Measurements from ENCODE around the gene THTPA. TPM values are rescaled to one million over a fixed set of nuclear protein-coding genes. Genes with fewer than 3 reads are reported as not detected.

THTPA gene
- total RNA-seq, 1 donor from 2014 or later, result 18.6 TPM

DNA sequence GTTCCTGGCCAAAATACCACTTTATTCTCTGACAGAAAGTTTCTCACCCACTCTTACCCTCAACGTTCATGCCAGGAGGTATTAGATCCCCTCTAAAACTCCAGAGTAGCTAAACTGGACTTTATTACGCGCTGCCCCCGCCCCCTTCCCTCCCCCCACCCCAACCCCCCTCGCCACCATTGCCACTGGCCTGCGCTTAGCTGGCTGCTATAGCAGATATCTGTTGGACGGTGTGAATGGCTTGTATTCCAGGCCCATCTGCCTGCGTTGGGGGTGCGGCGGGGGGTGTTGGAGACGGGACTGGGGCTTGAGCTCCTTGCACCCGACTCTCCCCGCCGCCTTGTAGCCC is 564 bp upstream of the THTPA start:
- ATAC-seq (ENCODE audit: low read depth) (no peak), DNase-seq (no peak)
- intact Hi-C loops (cut with micrococcal nuclease), result loop anchor here (1.0 to 10.0 kb wide), 7 partner anchors 254 to 889 kb away; partner anchors contain the start of genes ACIN1, ADCY4, C14orf119 and PCK2
- ChIA-PET CTCF (interaction anchor here (2.0 kb wide), 1 partner anchor 77 kb away, joined by 8 read pairs; no protein-coding TSS in a partner anchor), POLR2A (interaction anchor here (0.6 to 6.2 kb wide), 7 partner anchors 12 to 813 kb away, joined by 3 to 41 read pairs (median 4); partner anchors contain the start of genes AP1G2, NFATC4, NGDN and PABPN1)
- TF ChIP-seq CTCF (IDR thresholded peaks at IDR 0.05), result no peak
- Mint-ChIP-seq H3K4me3 (peak overlapping the region; percentile 94), H3K4me1 (peaks cover 27% of the 10 kb centered on the region), H3K9me3 (no peaks in the 10 kb centered on the region), H3K27me3 (no peaks in the 10 kb centered on the region), H3K36me3 (ENCODE audit: low read depth) (peaks cover 28% of the 10 kb centered on the region), H3K27ac (peak overlapping the region; percentile 95)

- peaks cover 29% of the 10 kb centered on the region for H3K4me1 Mint-ChIP-seq
- POLR2A ChIA-PET, result interaction anchor here (1.2 to 6.2 kb wide), 2 partner anchors 10 to 82 kb away, joined by 4 to 41 read pairs; partner anchors contain the start of gene AP1G2
- intact Hi-C loops (cut with micrococcal nuclease), result loop anchor here (1.0 to 10.0 kb wide), 9 partner anchors 10 to 888 kb away; partner anchors contain the start of genes ACIN1, ADCY4, AP1G2 and C14orf119
- peaks cover 35% of the 10 kb centered on the region for H3K36me3 Mint-ChIP-seq (ENCODE audit: low read depth)
- H3K4me3 Mint-ChIP-seq, result peak overlapping the region; percentile 94
- H3K27ac Mint-ChIP-seq, result peak overlapping the region; percentile 95
- H3K9me3 Mint-ChIP-seq, result no peaks in the 10 kb centered on the region
- no peak for ATAC-seq (ENCODE audit: low read depth)
- CTCF ChIA-PET, result interaction anchor here (2.0 kb wide), 1 partner anchor 78 kb away, joined by 8 read pairs; no protein-coding TSS in a partner anchor
- no peak for DNase-seq
- TF ChIP-seq CTCF (IDR thresholded peaks at IDR 0.05), result no peak
- H3K27me3 Mint-ChIP-seq, result no peaks in the 10 kb centered on the region
Observed at GRCh38 chr14:23556700-23557440, 799 bp downstream of the THTPA start.

GRCh38 chr14:23557521-23557920 is 1.4 kb downstream of the THTPA start:
- Mint-ChIP-seq H3K4me3 (peak overlapping the region; percentile 71), H3K27ac (peak overlapping the region; percentile 85), H3K36me3 (ENCODE audit: low read depth) (peaks cover 41% of the 10 kb centered on the region), H3K4me1 (peaks cover 26% of the 10 kb centered on the region), H3K27me3 (no peaks in the 10 kb centered on the region), H3K9me3 (no peaks in the 10 kb centered on the region)
- no peak for ATAC-seq (ENCODE audit: low read depth)
- CTCF ChIA-PET, result interaction anchor here (1.0 to 4.9 kb wide), 2 partner anchors 20 to 78 kb away, joined by 3 to 128 read pairs; no protein-coding TSS in a partner anchor
- no peak for TF ChIP-seq CTCF (IDR thresholded peaks at IDR 0.05)
- POLR2A ChIA-PET, result interaction anchor here (1.2 to 6.2 kb wide), 2 partner anchors 10 to 82 kb away, joined by 4 to 41 read pairs; partner anchors contain the start of gene AP1G2
- intact Hi-C loops (cut with micrococcal nuclease), result loop anchor here (2.0 to 10.0 kb wide), 7 partner anchors 19 to 887 kb away; partner anchors contain the start of genes ACIN1, ADCY4, C14orf119 and PCK2
- no peak for DNase-seq

DNA sequence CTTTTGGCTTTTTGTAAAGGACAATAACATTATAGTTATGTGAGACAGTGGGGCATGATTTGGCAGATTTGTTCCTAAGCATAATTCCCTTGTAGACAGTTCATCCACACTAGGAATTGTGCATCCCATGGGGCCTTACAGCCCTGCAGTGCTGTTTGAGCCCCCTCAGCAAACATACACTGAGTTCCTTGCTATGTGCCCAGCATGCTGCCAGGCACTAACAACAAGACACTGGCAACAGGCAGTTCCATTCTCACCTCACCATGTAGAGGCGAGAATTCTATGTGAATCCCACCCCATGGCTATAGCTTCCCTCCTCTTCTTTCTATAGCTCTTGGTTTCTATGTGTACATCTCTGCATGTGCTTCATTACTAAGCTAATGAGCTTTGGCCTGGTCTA is 1.9 kb downstream of the THTPA start:
- intact Hi-C loops (cut with micrococcal nuclease), result loop anchor here (2.0 to 10.0 kb wide), 7 partner anchors 19 to 887 kb away; partner anchors contain the start of genes ACIN1, ADCY4, C14orf119 and PCK2
- Mint-ChIP-seq H3K27ac (peak overlapping the region; percentile 85), H3K9me3 (no peaks in the 10 kb centered on the region), H3K4me1 (peaks cover 29% of the 10 kb centered on the region), H3K36me3 (ENCODE audit: low read depth) (peaks cover 45% of the 10 kb centered on the region), H3K4me3 (no peak overlapping the region), H3K27me3 (no peaks in the 10 kb centered on the region)
- ChIA-PET POLR2A (interaction anchor here (6.2 kb wide), 1 partner anchor 9 kb away, joined by 41 read pairs; the partner anchor contains the start of gene AP1G2), CTCF (interaction anchor here (0.8 to 4.9 kb wide), 4 partner anchors 8 to 436 kb away, joined by 3 to 128 read pairs (median 8); no protein-coding TSS in a partner anchor)
- ATAC-seq (ENCODE audit: low read depth) (no peak), DNase-seq (no peak)
- no peak for TF ChIP-seq CTCF (IDR thresholded peaks at IDR 0.05)

Data from activated B cell treated with CpG ODN at 0.5 μM for 24 hours (primary cell).